CD4-positive, alpha-beta T cell treated with Interleukin-12 subunit alpha and Interleukin-12 subunit beta, for 1 hour (primary cell): ENCODE data around the gene MED9.
"Not testable (repeated sequence)": the region's sequence is repeated elsewhere in the genome, so short reads cannot be mapped to it uniquely, and the experiment has no call there.

Experiments
- DNase-seq: peaks from one replicate; pipeline ENCODE4 v3.0.0-alpha.2; 2020

The MED9 gene

DNA sequence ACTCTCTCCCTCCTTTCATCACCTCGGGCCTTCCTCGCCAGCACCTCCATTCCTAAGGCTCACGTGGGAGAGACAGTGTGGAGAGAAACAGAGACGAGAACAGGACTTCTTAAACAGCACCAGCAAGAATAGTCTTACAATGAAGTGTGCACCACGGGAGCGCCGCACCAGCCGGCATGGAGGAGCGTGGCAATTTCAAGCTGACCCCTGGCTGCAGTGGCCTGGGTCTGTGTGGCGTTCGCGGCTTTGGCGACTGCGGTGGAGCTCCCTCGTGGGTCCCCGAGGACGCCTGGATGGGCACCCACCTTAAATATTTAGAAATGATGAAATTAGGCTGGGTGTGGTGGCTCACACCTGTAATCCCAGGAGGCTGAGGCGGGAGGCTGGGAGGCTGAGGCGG lies 20.5 kb upstream of the MED9 start:
- DNase-seq = no peak

DNA sequence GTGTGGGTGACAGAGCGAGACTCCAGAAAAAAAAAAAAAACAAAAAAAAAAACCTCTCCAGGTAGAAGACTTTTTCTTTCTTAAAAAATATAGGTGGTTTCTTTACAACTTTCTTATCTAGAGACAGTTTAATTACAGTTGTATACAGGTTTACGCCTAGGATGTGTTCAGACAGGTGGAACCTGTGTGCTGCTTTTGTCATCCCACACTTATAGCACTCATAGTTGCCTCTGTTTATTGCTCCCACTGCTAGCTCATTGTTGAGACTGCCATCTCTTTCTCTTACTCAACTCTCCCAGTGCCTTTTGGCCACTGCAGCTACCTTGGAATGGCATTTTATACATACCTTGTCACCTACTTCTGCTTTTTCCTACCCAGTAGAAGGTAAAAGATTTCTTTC lies 19.1 kb upstream of the MED9 start:
- DNase-seq = no peak

DNA sequence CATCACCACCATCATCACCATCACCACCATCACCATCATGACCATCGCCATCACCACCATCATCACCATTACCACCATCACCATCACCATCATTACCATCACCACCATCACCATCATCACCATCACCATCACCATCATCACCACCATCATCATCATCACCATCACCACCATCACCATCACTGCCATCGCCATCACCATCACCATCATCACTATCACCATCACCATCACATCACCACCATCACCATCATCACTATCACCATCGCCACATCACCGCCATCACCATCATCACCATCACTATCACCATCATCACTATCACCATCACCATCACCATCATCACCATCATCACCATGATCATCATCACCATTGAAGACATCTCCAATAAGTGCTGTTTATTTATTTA lies 16.8 kb upstream of the MED9 start:
- no peak for DNase-seq

DNA sequence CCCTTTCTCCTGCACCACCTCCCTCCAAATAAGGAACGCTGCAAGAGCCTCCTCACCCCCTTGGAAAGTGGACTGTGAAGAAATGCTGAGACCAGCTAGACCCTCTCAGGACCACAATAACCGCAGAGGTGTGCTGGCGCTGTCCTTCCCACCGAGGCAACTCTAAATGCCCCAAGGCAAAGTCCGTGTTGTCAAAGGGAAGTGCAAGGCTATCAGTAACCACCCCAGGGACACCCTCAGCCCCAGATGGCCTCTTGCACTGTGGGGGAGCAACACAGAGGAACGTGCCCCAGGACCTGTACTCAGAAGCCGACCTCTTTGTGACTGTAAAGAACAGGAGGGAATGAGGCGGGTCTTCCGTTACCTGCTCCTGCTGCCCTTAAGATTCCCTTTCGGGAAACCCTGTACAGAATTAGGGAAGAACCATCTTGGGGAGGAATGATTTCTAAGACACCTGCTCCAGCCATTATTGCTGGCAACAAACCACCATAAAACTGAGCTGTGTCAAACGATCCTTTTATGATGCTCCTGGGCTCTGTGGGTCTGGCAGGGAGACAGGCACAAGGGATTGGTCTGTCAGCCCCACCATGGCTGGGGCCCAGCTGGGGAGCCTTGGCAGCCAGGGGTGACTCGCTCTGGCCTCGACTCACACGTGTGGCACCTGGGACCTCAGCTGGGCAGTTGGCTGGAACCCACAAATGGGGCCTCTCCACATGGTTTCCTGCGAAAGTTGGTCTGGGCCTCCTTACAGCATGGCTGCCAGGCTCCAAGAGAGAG lies 14.6 kb upstream of the MED9 start:
- DNase-seq = no peak

DNA sequence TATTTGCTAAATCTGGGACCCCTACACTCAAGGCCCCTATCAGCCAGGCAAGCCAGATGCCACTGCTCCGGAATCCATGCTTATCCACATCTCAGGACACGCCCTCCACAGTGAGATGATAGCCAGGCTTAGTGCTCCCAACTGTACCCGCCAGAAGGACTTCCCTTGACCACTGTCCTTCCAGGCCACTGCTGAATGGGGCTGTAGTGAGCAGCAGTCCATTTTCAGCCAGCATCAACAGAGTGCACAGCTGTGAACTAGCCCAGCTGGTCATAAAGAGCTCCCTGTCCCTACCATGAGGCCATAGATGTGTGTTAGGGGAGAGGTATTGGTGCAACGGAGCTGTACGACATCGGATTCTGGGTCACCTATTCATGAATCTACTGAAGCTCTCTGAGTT lies 13.0 kb upstream of the MED9 start:
- DNase-seq = no peak

DNA sequence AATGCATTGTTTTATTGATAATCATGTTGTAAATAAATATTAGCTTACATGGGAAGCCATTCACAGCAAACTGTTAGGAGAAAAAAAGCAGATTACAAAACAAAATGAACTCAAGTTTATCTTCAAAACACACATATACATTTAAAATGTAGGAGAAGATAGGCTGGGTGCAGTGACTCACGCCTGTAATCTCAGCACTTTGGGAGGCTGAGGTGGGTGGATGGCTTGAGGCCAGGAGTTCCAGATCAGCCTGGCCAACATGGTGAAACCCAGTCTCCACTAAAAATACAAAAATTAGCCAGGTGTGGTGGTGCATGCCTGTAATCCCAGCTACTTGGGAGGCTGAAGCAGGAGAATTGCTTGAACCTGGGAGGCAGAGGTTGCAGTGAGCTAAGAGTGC lies 10.9 kb upstream of the MED9 start:
- DNase-seq = not testable (repeated sequence)

DNA sequence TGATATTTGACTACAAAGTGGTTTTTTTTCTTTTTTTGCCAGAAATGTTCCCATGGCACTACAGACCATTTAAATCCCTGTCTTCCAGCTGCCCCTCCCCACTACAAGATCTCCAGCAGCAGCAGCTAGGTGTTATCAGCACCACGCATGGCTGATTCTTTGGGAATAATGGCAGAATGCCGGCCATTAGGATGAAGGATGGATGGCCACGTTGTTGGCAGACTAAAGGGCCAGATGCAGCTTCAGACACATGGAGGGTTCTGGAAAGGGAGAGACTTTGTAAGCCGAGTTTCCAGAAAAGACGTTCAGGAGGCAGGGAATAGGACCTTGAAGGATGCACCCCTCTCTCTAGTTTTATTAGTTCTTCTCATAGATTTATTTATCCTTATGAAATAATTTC lies 10.3 kb upstream of the MED9 start:
- no peak for DNase-seq

DNA sequence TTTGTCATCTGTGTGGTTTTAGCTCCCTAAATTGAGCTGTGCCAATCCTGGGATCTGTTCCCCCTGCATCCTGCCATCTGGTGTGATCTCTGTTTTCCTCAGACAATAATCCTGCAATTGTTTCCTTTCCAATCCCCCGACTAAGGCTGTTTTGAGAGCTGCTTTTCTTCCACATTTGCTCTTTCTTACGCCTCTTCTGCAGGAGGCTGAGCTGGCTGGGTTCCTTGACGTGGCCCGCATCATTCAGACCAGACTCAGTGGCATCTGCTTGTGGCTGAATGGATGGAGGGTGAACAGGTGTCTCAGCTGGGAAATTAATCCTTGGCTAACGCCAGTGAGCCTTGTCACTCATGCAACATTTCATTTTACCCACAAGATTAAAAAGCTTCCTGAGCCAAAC lies 9.8 kb upstream of the MED9 start:
- no peak for DNase-seq

DNA sequence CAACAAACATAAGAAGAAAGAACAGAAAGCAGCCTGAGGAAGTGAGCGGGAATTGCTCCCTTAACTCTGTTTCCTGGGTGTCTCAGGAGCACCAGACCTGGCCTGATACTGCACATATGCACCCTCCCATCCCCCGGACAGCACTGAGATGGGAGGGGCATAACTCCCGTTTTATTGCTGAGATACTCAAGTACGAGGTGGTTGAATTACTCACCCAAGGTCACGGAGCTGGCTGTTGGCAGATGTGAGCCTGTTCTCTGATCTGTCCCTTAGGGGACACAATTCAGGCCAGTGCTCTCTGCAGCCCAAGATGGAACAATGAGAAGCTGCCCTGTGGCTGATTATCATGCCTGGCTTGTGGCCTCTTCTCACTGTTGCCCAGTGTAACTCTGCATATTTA lies 9.1 kb upstream of the MED9 start:
- no peak for DNase-seq

DNA sequence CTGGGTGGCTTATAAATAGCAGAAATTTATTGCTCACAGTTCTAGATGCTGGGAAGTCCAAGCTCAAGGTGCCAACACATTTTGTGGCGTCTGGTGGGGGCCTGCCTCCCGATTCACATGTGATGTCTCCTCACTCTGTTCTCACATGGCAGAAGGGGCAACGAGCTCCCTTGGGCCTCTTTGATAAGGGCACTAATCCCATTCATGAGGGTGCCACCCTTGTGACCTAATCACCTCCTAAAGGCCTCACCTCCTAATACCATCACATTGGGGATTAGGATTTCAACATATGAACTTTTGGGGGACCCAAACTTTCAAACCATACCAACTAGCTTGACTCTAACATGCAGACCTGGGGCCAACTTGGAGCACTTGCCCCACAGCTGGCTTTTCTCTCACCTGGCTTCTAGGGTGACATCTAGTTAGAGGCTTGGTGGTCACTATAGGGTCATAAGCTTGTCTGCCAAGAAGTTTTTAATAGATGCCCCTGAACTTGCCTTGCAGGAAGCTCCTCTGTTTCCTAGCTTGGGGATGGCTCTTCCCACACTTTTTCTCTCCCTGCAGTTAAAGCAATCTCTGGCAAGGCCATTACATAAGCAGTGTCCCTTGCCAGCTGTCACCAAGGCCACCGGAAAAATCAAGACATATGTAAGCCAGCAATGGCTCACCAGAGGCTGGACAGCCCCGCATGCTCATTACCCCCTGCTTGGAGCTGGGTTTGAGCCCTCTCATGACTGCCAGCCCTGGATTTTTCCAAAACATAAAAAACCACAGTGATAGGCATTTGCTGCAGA lies 8.4 kb upstream of the MED9 start:
- DNase-seq = no peak

DNA sequence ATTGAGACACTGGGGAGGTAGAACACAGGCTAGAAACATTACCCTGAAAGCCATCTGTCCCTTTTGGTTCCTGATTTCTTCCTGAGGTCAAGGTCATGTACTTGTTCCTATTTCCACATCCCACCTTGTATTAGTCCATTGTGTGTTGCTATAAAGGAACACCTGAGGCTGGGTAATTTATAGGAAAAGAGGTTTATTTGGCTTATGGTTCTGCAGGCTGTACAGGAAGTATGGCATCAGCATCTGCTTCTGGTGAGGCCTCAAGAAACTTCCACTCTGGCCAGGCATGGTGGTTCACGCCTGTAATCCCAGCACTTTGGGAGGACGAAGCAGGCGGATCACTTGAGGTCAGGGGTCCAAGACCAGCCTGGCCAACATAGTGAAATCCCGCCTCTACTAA lies 7.4 kb upstream of the MED9 start:
- DNase-seq = no peak

DNA sequence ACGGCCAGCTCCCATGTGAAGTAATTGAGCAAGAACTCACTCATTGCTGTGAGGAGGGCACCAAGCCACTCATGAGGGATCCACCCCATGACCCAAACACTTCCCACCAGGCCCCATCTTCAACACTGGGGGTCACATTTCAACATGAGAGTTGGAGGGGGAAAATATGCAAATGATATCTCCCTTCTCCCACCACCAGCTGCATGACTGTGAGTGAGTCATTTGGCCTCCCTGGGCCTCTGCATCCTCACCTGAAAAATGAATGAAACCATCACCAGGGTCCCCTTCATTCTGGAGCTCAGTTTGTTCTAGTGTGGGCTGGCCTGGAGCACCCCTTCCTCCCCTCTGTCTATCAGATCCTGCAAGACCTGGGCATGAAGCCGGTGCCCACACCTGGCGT lies 6.8 kb upstream of the MED9 start:
- DNase-seq = no peak

DNA sequence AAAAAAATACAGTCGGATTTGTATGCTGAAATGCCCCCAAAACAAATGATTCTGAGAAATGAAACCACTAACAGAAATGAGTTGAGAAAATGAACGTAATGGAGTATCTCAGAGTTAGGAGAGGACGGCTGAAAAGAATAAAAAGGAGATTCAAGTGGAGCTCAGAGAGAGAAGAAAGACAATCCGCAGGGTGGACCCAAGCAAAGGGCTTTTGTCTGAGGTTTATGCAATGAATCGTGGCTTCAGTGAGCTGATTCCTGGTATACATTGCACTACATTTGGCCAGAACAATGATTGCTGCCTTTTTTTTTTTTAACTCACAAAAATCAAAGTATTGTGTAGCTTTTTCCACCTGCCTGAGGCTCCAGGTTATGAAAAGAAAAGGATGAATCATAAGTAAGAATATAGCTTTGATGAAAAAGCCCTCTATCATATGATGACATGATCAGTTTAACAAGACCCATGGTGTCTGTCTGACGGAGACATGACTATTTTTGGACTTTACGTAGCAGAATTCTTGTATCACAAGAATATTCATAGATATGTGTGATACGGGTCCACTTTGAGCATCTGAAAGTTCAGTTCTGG lies 4.4 kb upstream of the MED9 start:
- no peak for DNase-seq

DNA sequence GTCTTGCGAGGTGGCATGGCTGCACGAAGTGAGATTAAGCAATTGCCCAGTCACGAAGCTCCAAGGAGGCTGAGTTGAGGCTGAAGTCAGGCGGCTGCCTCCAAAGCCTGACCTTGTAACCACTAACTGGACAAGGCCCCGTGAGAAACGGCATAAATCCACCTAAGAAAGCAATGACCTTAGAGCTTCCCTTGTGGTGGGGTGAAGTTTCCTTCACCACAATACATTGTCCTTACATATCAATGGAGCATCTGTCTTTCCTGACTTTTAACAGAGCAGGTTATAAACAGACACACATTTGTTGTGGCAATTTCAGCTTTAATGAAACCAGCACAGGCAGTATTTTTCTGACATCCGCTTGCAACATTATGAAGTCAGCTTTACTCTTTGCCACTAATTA lies 2.5 kb upstream of the MED9 start:
- no peak for DNase-seq

DNA sequence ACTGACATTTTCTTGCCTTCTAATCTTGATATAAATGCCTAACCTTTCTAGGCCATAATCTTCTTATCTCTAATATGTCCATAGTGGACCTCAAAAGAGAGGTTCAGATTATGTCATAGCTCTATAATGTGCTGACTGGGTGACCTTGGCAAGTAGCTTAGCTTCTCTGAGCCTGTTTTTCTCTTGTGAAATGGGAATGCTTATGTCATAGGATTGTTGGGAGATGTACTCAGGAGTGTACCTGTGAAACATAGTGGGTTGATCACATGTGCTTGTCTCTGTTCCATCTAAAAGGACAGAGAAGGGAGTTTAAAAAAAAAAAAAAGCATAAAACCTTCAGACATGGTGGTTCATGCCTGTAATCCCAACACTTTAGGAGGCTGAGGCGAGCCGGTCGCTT lies 2.4 kb downstream of the MED9 start:
- DNase-seq = no peak

DNA sequence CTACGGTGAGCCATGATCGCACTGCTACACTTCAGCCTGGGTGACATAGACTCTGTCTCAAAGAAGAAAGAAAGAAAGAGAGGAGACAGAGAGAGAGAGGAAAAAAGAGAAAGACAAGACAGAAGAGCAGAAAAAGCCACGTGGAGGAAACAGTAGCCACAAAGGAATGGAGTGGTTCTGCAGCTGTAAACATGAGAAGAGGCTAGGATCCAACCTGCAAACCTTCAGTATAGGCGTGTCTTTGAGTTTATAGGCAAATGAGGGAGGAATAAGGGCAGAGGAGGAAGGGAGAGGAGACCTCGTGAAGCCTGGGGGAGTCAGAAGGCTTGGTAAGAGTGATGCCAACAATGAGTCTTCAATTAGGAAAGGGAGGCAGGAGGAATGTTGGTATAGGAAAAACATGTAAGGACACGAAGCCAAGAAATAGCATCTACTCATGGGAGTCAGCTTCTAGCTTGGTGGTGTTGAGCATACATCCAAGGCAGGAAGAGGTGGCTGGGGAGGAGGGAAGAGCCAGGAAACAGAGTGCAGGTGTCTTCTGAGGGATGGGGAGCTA lies 3.9 kb downstream of the MED9 start:
- no peak for DNase-seq

DNA sequence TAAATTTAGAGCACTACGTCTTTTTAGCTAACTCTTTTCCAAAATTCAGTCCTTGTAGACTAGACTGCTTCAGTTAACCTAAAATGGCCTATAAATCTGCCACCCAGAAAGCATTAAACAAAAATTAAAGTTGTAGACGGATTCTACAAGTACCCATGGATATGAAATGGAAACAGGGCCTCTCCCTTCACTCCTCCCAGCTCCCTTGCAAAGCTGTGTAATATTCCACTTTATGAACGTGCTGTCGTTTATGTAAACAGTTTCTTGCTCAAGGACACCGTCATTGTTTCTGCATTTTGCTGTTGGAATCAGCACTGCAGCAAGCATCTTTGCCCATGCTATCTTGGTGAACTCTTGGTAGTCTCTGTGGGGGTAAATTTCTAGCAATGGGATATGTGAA lies 5.1 kb downstream of the MED9 start:
- no peak for DNase-seq

DNA sequence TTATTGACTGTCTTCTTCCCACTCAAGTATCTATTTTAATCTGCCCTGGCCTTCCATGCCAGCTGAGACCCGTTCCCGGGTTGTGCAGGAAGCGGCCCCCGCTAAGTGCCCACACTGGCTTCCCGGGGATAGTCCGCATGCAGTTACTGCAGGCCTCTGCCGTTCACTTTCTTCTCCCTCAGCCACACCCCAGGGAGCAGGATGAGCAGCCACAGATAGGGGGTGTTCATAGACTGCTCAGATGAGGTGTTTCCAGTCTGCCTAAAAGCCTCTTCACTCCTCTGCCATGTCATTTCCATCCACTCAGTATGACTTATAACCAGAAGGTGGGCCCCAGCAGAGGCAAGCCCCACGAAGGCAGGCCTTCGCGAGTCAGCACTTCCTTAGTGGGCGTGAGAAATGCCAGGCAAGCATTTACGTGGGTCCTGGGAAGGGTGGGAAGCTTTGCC lies 7.7 kb downstream of the MED9 start:
- no peak for DNase-seq

DNA sequence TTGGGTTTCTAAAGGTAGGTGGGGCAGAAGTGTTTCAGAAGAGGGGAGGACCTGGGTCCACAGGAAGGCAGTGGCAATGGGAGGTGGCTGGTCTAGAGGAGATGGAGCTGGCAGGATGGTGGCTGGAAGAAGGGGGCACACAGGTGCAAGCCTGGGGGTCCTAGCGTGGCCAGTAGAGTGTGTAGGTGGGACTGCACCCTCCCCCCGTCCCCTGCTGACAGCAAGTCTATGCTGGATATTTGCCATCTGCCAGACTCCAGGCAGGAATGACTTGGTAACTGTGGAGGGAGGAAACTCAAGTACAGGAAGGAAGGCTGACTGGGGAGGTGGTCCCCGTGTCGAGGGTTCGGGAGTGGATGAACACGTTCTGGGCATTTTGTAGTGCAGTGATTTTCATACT lies 8.6 kb downstream of the MED9 start:
- DNase-seq = no peak

DNA sequence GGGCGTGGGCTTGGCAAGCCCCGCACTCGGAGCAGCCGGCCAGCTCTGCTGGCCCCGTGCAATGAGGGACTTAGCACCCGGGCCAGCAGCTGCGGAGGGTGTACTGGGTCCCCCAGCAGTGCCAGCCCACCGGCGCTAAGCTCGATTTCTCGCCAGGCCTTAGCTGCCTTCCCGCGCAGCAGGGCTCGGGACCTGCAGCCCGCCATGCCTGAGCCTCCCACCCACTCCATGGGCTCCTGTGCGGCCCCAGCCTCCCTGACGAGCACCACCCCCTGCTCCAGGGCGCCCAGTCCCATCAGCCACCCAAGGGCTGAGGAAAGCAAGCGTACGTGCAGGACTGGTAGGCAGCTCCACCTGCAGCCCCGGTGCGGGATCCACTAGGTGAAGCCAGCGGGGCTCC lies 9.6 kb downstream of the MED9 start:
- DNase-seq = not testable (repeated sequence)

DNA sequence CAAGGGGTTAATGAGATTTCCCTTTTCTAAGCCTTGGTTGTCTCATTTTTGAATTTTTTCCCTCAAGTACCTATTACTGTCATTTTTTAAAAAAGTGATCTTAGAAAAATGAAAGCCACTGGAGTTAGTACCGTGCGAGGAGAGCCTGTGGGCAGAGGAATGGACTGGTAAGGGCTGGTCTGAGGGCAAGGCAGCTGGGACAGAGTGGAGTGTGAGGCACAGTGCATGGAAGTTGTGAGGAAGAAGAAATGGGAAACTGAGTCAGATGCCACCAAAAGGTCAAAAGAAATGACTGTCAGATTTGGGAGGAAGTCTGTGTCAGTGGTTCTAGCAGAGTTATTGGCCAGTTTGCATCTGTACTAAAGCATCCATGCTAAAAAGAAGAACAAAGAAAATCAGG lies 11.2 kb downstream of the MED9 start:
- DNase-seq = no peak

DNA sequence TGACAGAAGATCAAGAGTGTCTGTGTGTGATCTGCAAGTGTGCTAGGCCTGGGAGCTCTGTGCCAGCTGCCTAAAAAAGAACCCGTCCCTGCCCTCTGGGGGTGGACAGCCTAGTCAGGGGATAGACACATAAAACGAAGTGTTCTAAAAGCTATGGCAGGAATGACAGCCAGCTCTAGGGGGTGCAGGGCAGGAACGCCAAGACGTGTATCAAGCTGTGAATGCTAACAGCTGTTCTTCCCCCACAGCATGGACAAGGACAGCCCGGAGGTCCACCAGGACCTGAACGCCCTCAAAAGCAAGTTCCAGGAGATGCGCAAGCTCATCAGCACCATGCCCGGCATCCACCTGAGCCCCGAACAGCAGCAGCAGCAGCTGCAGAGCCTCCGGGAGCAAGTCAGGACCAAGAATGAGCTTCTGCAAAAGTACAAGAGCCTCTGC lies 14.3 kb downstream of the MED9 start:
- no peak for DNase-seq

DNA sequence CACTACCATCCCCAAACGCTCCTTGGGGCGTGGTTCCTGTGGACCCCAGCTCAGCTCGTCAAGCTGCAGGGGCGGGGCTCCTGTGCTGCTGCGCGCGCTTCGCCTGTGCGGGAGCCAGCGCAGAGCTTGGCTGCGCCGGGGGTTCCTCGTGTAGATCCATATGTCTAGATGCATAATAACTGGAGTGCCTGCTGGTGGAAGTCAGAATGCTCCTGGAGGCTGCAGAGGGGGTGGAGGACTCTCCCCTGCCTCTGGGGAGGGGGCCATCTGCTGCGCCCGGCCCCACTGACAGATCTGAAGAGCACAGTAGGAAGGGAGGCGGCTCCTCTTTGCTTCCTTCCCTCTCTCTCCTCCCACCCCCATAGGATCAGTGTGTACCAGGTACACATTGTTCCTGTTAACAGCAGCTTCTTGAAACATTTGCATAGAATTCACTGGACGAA lies 14.8 kb downstream of the MED9 start:
- DNase-seq = no peak

DNA sequence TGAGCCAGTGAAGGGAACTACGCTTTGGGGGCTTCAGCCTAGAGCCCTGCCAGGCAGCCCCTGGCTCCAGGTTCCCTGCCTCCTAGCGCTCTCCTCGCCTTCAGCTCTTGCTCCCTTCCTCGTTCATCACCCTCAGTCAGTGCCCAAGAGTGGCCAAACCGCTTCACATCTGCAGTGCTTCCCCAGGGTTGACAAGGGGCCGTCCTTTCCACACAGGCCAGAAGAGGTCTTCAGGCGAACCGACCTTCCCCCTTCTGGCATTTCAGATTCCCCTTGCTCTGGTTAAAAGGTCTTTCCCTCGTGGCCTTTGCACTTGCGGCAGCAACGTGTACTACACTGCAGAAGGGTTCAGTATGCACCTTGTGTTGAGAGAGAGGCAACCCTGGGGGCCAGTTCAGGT lies 15.3 kb downstream of the MED9 start:
- no peak for DNase-seq
